Stimulated activated CD8-positive, alpha-beta memory T cell treated with anti-CD3 and anti-CD28 coated beads, Interleukin-12 subunit alpha, Interleukin-12 subunit beta, amount 100 ng/mL, for 24 hours (primary cell): Measurements from ENCODE around the gene VWC2L.

Experiments
- DNase-seq: peaks from one replicate; pipeline ENCODE4 v3.0.0-alpha.2; 2020; ENCODE audit errors: extremely low read depth

Gene VWC2L

GRCh38 chr2:214591366-214591765 is 180.5 kb downstream of the VWC2L start:
- no peak for DNase-seq

DNA sequence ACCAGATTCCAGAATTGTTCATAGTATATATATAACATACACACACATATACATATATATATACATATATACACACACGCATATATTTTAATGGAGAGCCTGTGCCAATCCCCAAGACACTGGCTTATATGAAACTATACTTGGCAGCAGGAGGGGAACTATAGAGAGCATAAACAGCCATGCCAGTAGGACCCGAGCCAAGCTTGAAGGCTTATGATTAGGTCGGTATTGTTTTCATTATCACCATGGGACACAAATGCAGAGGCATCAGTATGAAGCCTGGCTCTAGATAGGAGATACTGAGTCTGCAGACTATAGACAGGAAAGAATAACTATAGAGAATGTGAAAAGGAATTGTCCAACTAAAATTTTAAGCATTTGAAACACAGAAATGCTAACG is 181.2 kb downstream of the VWC2L start:
- DNase-seq: no peak

- DNase-seq: no peak
Observed at GRCh38 chr2:214593727-214594126, 182.9 kb downstream of the VWC2L start.

GRCh38 chr2:214601852-214602633 is 191.2 kb downstream of the VWC2L start:
- no peak for DNase-seq

DNA sequence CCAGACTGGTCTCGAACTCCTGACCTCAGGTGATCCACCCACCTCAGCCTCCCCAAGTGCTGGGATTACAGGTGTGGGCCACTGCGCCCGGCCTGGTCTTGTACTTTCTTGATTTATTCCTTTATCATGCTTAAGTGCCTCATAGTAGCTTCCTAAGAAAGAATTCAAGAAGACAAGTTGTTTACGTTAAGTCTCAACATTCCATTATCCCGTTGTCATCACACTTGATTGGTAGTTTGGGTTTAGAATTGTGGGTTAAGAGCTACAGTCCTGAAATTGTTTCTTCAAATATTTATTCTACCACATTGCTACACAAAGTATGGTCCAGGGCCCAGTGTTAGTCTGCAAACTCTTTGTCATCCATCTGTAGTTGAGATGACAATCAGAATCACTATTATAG is 194.0 kb downstream of the VWC2L start:
- DNase-seq: no peak

- DNase-seq: no peak
Observed at GRCh38 chr2:214607051-214607450, 196.2 kb downstream of the VWC2L start.

GRCh38 chr2:214611015-214611414 is 200.2 kb downstream of the VWC2L start:
- no peak for DNase-seq

DNA sequence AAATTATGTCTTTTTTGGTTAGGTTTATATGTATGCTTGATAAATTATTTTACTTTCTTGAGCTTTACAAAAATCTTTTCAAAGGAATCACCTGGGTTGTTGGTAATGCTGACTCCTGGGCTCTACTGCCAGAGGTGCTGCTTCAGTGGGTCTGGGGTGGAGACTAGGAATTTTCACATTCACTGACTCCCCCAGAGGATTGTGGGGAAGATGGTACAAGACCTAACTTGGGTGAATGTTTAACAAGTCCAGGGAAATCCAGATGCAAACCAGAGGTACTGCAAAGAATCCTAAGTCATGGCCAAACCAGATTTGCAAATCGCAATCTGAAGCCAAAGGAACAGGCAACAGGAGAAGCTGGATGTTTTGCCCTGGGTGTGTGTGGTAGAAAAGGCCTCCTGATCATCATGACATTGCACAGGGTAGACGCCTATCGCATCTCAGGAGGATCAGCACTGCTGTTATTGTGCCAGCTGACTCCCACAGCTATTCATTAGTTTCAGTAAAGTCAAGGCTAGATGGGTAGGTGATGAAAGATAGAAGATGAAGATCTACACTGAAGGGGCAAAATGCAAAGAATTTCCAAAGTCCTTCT is 213.4 kb downstream of the VWC2L start:
- DNase-seq: no peak

DNA sequence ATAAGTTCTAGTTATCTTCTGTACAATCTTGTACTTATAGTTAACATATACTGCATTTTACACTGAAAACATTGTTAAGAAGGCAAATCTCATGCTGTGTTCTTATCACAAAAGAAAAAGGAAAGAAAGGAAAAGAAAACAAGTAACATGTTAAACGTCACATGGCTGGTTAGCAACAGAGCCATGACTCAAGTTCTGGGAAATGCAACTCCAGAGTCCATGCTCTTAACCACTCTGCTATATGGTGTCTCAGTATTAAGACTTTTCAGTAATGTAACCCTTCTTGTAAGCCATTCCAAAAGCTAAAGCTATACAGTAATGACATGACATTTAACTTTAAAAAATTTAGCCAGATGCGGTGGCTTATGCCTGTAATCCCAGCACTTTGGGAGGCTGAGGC is 217.2 kb downstream of the VWC2L start:
- DNase-seq: no peak
